ENCODE measurements around the gene PCA3.

PCA3 gene

DNA sequence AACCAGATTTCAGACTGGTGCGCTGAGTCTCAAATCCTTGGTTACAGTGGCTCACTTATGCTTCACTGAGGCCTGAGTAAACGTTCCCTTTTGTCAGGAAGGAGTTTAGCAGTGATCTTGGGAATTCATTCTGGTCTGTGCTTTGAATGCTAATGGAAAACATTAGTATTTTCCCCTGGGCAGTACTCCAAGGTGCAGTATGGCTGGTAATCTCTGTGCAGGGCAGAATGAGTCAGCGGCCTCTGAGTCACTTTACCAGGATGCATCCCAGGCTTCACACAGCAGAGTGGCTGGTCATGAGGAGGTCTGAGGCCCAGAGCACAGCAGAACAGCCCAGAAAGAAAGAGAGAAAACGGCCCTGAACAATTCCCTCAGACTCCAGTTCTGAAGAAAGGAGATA lies 54.0 kb downstream of the PCA3 start:
- in situ Hi-C loops (cut with HindIII; ENCODE audit: low sequenced_read_pairs) = no loop called here

DNA sequence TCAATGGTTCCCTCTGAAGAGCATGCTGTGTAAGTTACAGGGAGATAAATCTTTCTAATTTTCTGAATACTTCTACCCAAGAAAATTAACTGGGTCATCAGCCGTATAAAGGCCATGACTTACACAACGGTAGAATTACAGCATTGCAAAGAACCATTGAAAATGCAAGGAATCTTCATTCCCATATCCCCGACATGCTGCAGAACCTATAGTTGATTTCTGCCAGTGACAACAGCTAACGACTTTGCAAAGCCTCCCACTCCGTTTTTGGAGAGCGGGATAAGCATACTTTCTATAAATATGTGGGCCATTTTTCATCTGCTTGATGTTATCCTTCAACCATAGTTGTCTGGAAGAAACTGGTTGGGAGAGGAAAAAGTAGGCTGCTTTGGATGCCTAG lies 56.2 kb downstream of the PCA3 start:
- in situ Hi-C loops (cut with HindIII; ENCODE audit: low sequenced_read_pairs) = no loop called here

DNA sequence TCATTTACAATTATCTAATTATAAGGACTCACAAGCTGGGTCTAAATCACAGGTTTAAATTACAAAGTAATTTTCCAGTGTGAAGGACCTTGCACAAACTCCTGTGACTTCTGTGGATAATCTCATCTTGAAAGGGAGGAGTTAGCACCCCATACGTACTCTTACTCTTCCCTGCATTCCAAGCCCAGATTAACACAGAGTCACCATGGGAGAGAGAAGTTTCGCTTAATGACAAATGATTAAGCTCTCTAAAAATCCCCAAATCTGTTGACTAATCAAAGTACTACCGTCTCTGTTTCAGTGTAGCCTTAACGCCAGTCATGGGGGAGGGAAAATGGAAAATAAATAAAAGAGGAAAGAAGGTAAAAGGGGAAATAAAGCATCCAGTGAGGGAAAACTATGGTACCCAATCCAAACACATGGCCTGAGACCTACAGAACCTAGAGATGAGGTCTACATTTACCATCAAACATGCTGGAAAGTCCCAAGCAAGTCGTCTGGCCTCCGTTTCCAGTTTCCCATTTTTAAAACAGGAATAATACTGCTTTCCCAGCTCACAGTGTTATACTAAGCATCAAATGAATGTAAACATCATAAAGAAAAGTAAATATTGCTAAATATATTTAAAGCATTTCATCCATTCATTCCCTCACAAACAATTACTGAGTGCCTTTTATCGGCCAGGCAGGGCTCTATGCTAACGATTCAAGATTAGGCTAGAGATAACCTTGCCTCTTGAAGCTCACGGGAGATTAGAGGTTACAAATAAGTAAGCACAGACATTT lies 63.2 kb downstream of the PCA3 start:
- in situ Hi-C loops (cut with HindIII; ENCODE audit: low sequenced_read_pairs) = no loop called here

DNA sequence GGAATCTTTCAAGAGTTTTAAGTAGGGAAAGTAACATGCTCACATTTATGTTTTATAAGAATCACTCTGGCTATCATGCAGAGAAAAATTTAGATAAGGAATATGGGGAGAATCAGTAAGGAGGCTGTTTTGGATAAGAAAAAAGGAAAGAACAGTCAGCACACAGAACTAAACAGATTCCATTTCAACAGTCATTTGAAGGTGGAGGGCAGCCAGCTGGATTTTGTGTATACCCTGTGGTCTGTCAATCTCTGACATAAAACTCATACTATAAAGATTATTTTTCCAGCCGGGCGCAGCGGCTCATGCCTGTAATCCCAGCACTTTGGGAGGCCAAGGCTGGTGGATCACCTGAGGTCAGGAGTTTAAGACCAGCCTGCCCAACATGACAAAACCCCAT lies 64.2 kb downstream of the PCA3 start:
- in situ Hi-C loops (cut with HindIII; ENCODE audit: low sequenced_read_pairs) = no loop called here

DNA sequence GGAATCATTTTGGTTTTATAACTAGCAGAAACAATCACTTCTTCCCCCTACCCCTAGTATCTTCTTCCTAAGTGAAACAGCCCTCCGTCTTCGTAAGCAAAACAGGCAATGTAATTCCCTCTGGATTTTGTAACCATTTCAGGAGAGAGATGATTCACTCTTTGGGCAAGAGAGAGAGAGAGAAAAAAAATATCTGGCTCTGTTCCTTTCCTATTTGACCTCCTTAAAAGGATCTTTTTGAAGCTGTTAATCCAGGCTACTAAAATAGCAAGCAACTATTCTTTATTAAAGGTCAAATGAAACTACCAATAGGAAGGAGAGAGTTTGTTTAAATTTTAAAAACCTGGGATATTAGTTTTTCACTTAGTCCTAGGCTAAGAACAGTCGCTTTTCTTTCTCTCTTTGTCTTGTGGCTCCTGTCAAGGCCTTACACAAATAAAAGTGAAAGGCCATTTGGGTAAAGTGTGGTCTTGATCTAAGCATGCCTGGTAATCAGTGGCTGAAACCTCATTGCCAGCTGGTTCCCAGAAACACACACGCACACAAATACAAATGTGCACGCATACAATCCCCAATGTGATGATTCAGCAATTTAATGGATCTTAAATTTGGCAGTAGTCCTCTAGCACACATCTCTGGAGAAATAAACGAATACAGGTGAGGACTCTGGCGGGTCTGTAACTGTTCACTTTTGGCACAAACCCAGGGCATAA lies 71.5 kb downstream of the PCA3 start:
- in situ Hi-C loops (cut with HindIII; ENCODE audit: low sequenced_read_pairs) = no loop called here
